GM21529 (cell line): ENCODE measurements around the gene CASKIN1.
"Not testable (repeated sequence)": the region's sequence is repeated elsewhere in the genome, so short reads cannot be mapped to it uniquely, and the experiment has no call there.

Experiments
- ATAC-seq: cut with Tn5 transposase; IDR thresholded peaks from one replicate; pipeline ENCODE4 v1.9.1; 2021; ENCODE audit not compliant: unreplicated experiment

The CASKIN1 gene

GRCh38 chr16:2211923-2212347 lies 15.5 kb upstream of the CASKIN1 start:
- ATAC-seq = no peak

GRCh38 chr16:2210386-2211365 lies 14.3 kb upstream of the CASKIN1 start, which contains the start of gene BRICD5:
Gene BRICD5 (minus strand): TSS chr16:2210863. CDS start chr16:2210833, 30 bp downstream.
- no peak for ATAC-seq

GRCh38 chr16:2210009-2210332 lies 13.6 kb upstream of the CASKIN1 start:
- no peak for ATAC-seq

GRCh38 chr16:2209258-2210008 lies 13.0 kb upstream of the CASKIN1 start:
- no peak for ATAC-seq

- no peak for ATAC-seq
These were observed 12.4 kb upstream of the CASKIN1 start for GRCh38 chr16:2208772-2209171.

GRCh38 chr16:2208308-2208707 lies 11.9 kb upstream of the CASKIN1 start:
- ATAC-seq = no peak

GRCh38 chr16:2207872-2208271 lies 11.5 kb upstream of the CASKIN1 start:
- no peak for ATAC-seq

GRCh38 chr16:2206780-2207433 lies 10.5 kb upstream of the CASKIN1 start:
- no peak for ATAC-seq

- no peak for ATAC-seq
These were observed 10.0 kb upstream of the CASKIN1 start for GRCh38 chr16:2206420-2206779.

GRCh38 chr16:2205967-2206313 lies 9.5 kb upstream of the CASKIN1 start:
- ATAC-seq = peak; percentile 8

GRCh38 chr16:2205104-2205966 lies 8.9 kb upstream of the CASKIN1 start, which contains the start of gene MLST8:
Gene MLST8 (plus strand): TSS chr16:2205454. CDS start chr16:2206086, 632 bp downstream.
- peak; percentile 64 for ATAC-seq

GRCh38 chr16:2204416-2205103 lies 8.2 kb upstream of the CASKIN1 start:
- no peak for ATAC-seq

- ATAC-seq = not testable (repeated sequence)
These were observed 6.8 kb upstream of the CASKIN1 start for GRCh38 chr16:2203119-2203688.

GRCh38 chr16:2200313-2200712 lies 3.9 kb upstream of the CASKIN1 start:
- ATAC-seq = no peak

- ATAC-seq = no peak
These were observed 3.3 kb upstream of the CASKIN1 start for GRCh38 chr16:2199621-2200139.

GRCh38 chr16:2199095-2199494 lies 2.7 kb upstream of the CASKIN1 start:
- no peak for ATAC-seq

- no peak for ATAC-seq
These were observed 1.9 kb upstream of the CASKIN1 start for GRCh38 chr16:2198283-2198682.

- no peak for ATAC-seq
These were observed 1.4 kb upstream of the CASKIN1 start for GRCh38 chr16:2197765-2198164.

- no peak for ATAC-seq
These were observed 641 bp upstream of the CASKIN1 start for GRCh38 chr16:2196981-2197511.
